GM18499 (cell line): ENCODE results near the gene CKB.
"Not testable (repeated sequence)": the region's sequence is repeated elsewhere in the genome, so short reads cannot be mapped to it uniquely, and the experiment has no call there.

Experiments used
- ATAC-seq: cut with Tn5 transposase; IDR thresholded peaks from one replicate; pipeline ENCODE4 v1.9.1; 2021; ENCODE audit warnings: moderate number of reproducible peaks; ENCODE audit not compliant: insufficient read depth, unreplicated experiment

Gene CKB

DNA sequence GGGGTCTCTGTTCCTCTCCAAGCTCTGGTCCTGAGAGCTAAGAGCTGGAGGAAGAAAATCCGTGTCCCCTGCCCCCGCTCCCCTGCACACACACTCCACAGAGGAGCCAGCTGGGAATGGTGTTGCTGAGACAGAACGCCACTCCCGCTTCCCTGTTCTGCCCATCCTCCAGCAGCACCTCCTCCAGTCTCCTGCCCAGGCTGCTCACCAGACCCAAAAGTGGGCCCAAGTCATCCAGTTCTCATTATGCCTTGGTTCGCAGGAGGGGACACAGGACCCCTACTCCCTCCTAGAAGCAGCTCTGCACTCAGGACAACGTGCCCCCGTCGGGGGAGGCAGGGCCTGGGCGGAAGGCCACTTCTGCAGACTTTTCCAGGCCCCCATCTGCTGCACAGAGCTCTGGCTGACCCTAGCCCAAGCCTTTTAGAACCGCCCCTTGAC is 5.5 kb upstream of the CKB start:
- no peak for ATAC-seq

DNA sequence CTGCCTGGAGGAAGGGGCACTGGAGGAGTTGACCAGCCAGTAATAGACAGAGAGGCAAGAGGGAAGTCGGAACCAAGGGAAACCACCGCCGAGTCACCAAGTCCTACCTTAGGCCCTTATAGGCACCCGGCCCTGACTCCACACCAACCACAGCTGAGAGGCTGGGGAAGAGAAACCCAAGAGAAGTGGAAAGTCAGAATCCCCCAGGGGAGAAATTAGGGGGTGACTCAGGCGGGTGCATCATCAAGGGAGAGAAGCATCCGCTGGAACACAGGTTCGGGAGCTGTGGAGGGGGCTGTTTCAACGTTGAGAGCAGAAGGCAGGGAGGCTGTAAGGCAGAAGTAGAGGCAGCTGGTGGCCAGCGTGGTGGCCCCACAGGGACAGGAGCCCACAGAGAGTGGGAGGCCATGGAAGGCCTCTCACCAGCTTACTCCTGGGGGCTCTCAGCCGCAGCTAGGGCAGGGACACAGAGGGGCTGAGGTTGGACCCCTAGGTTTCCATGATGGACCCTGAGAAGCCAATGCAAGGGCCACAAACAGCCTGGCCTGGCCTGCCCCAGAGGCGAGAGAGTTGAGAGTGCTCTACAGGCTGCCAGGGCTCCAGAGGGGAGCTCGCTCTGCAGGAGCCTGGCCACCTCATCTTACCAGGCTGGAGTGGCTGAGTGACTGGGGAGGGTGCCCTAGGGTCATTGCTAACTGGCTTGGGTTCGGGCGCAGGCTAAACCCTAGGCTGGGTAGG is 4.9 kb upstream of the CKB start:
- ATAC-seq: peak; percentile 54

DNA sequence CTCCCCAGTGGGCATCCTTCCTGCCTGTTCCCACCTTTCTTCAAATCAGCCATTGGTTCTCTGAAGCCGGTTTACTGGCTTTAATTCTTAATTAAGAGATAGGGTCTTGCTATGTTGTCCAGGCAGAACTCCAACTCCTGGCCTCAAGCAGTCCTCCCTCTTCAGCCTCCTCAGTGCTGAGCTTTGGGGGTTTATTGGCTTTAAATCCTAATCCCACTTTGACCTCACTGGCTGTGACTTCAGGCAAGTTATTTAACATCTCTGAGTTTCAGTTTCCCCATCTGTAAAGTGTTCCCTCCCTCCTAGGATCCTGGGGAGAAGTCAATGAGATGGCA is 4.3 kb upstream of the CKB start:
- no peak for ATAC-seq

DNA sequence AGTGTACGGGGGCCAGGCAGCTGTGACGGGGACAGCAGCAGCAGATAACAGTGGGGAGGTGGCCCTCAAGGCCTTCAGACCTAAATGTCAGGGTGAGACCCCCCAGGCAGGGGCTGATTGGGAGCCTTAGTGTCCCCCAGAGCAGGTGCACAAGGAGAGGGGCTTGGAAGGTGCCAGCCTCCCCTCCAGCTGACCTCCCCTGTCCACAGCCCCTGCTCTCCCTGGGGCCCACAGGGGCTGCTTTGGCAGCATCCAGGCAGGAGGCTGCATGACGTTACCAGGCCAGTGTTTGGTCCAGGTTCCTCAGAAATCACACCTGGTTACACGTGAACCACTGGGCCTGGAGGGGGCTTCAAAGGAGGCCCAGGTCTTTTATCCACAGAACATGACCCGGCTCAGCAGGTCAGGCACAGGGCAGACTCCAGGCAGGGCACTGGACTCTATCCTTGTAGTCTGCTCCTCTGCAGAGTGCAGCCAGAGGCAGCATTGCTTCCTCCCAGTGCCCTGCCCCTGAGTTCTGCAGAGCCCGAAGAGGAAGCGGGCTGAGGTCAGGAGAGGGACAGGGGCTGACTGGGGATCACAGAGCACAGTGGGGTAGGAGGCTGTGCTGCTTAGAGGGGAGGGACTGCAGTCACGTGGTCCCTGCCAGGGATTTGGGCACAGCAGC is 3.8 kb upstream of the CKB start:
- no peak for ATAC-seq

DNA sequence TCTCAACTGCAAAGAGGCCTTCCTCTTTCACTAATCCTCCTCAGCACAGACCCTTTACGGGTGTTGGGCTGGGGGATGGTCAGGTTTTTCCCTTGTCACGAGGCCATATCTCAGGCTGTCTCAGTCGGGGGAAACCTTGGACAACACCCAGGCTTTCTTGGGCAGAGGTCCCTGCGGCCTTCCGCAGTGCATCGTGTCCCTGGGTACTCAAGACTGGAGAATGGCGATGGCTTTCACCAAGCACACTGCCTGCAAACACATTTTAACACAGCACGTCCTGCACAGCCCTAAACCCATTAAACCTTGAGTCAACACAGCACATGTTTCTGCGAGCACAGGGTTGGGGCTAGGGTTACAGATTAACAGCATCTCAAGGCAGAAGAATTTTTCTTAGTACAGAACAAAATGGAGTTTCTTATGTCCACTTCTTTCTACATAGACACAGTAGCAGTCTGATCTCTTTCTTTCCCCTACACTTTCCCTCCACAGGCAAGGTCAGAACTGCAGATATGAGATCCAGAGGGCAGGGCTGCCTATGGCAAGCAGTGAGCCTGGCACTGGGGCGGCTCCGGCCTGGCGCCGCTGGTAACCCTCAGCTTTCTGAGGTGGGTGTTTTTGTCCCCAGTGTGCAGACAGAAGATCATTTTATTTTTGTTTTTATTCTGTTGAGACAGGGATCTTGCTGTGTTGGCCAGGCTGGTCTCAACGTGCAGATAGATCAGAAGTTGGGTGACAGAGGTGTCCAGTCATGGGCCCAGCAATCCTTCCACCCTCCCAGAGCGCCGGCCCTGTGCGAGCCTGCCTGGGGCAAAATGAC is 3.0 kb upstream of the CKB start:
- not testable (repeated sequence) for ATAC-seq

DNA sequence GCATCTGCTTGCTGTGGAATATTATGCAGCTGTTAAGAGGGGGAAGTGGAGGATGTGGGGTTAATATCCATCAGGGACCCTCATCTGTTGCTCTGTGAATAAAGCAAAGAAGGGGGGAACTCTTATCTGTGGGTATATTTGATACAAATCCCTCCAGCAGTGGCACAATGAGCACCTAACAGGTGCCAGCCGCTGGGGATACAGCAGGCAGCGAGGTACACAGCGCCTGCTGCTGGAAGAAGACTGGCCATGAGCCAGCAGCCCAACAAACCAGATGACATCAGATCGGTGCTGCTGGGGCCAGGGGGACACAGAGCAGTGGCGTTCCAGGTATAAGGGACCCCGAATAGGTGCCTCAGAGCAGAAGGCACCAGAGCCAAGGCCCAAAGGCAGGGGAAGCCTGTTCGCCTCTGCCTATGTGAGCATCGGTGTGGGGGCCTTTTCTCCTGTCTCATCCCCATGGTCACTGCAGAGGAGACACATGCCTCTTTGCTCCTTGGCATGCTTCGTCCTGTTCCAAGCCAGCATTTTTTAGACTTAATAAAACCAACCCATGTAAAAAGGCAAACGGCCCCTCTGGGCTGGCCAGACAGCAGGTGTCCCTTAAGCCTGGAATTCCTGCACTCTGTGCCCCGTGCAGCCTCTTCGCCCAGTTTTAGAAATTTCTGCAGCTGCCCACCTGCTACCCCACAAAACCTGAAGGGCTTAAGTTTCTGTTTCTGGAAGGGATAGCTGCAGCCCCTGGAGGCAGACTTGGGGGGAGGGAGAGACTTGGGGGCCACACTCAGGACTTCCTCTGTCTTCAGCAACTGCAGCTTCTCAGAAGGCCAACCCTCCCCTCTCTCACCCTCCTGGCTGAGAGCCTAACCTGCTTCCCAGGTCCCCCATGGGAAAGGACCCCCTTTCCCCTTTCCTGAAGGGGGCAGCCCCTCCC is 1.6 kb upstream of the CKB start:
- ATAC-seq: no peak

DNA sequence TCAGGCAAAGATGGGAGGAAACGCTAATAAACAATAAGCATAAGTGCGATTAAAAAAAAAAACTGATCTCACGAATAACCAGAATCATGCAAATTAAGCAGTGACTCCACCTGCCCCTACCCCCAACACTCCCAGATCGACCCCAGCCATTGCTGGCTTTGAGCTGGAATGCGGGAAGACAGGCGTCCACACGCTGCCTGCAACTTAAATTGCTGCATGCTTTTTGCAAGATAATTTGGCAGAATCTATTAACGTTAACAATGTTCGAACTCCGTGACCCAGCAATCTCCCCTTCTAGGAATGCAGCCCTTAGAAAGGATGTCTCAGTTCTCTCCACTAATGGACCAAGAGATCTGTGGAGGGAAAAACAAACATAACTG is 935 bp upstream of the CKB start:
- ATAC-seq: no peak

DNA sequence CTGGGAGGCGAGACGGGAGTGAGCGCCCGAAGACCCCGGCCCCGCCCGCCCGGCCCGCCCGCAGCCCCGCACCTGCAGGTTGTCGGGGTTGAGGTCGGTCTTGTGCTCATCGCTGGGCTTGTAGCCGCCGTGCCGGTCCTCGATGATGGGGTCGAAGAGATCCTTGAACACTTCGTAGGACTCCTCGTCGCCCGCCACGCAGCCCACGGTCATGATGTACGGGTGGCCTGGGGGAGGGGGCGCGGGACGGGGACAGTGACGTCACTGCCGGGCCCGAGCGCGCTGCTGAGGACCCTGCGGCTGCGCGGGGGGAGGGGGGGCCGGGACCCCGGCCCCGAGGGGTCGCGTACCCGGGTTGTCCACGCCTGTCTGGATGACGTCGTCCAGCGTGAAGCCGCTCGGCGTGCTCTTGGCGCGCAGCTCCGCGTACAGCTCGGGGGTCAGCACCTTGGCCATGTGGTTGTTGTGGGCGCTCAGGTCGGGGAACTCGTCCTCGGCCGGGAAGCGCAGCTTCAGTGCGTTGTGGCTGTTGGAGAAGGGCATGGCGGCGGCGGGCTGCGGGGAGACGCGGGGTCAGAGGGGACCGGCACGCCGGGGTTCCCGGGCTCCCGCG is 573 bp downstream of the CKB start:
- ATAC-seq: no peak

DNA sequence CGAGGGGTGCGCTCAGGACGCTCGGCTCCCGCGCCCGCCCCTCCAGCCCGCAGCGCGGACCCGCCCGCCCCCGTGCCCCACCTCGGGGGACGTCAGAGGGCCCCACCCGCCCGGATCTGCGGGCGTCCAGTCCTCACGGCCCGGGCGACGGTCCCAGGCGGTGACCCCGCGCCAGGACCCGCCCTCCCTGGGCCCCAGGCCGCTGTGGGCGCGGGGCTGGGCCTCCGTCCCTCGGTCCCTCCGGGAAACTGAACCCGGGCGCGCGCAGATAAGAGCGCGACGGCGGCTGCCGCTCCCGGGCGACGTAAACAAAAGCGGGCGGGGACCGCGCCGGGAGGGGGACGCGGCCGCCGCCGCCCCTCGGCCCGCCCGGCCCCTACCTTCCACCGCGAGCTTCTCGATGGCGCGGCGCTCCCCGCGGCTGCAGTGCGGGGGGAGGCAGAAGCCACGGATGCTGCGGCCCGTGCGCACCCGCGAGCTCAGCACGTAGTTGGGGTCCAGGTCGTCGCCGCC is 1.1 kb downstream of the CKB start:
- no peak for ATAC-seq

DNA sequence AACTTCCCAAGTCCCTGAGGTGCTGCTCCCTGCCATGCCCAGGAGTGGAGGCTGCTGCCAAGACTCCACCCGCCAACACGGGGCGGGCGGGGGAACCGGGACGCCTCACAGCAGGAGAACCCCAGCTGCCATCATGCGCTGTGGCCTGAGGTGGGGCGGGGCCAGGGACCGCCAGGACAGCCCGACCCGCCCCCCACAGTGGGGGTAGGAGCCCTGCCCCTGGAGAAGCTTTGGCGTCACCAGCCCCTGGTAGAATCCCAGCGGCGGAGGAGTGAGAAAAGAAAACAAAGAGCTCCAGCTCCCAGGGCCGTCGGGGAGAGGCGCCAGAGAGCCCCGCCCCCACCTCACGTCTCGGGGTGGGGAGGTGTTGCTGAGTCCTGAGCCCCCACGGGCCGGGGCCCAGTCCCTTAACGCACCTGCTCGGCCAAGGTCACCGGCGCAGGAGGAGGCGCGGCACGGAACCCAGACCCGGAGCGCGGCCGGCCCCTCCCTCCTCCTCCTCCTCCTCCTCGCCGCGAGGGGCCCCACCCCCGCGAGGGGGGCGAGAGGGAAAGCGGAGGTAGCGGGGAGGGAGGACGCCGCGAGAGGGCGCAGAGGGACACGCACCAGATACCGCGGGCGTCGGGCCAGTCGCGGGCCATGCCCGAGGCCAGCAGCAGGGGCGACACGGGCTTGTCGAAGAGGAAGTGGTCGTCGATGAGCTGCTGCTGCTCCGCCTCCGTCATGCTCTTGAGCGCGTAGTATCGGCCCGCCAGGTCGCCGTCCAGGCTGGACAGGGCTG is 1.8 kb downstream of the CKB start:
- no peak for ATAC-seq

DNA sequence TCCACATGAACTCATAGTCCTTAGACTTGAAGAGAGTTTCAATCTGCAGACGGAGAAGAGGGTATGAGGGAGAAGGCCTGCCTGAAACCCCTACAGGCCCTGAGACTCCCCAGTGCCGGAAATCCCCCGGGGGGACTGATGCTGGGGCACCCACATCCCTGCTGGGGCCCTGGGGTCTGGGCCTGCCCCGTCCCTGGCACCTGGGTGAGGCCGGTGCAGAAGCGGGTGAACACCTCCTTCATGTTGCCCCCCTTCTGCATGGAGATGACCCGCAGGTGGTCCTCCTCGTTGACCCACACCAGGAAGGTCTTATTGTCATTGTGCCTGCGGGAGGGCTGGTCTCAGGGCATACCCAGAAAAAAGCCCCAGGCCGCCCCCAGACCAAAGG is 2.4 kb downstream of the CKB start:
- ATAC-seq: no peak

DNA sequence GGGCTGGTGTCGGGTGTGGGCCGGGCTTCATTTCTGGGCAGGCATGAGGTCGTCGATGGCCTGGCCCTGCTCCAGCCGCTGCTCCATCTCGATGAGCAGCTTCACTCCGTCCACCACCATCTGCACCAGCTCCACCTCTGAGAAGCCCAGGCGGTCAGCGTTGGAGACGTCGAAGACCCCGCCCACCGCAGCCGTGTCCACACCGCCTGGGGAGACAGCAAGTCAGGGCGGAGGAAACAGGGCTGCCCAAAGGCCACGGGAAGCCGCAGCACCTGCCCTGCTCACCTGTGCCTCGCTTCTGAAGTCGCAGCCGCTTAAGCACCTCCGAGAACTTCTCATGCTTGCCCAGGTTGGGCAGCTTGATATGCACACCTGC is 2.8 kb downstream of the CKB start:
- no peak for ATAC-seq

DNA sequence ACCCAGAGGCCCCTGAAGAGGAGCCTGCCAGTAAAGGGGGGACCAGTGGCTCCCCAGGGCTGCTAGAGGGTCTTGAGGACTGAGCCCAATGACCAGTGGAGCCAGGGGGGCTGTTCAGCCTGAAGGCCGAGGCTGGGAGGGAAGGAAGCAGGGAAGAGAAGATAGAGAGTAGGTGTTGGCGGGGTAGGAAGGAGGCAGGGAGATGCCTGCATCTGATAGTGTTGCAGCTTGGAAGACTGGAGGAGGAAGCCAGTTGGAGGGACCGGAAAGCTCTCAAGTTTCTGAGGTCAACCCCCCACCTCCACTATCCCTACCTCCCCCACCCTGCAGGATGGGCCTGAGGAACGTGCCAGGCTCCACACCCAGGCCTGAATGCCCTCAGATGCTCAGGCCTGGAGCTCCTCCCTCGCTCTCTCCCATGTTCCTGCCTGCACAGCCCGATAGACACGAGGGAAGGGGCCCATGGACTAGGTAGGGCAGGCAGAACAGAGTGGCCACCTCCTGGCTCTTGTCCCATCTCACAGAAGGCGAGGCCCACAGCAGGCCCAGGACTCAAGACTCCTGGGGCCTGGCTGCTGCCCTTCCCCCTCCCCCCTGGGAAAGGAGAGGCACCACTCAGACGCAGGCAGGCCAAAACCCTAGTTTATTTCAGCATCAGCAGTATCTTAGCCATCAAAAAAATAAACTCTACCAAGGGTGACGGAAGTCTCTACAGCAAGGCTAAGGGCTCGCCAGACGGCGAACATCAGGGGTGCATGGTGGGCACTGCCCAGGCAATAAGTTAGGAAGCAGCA is 3.4 kb downstream of the CKB start:
- no peak for ATAC-seq

DNA sequence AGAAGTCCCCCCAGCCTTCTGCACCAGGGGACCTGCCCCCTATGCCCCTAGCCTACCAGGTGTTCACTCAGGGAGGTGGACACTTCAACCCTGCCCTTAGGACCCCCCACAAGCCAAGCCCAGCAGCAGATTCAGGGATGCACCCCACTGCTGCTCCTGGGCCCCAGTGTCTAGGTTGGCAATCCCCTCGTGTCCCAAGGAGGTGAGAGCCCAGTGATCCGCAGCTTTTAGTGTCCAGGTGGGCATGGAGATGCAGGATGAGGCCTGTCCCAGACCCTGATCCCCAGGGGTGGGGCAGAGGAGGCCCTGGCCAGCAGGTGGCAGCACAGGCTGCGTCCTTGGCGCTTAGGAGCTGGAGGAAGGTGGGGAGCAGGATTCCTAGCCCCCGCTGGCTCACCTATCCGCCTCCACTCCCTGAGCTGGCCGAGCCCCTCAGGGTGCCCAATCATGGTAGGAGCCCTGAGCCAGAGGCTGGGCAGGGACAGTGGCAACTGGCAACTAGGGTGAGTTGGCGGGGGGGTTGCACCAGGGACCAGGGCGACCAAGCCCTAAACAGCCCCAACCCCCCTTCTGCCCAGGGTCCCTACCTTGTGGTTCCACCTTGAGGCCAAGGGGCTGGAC is 4.1 kb downstream of the CKB start:
- no peak for ATAC-seq

DNA sequence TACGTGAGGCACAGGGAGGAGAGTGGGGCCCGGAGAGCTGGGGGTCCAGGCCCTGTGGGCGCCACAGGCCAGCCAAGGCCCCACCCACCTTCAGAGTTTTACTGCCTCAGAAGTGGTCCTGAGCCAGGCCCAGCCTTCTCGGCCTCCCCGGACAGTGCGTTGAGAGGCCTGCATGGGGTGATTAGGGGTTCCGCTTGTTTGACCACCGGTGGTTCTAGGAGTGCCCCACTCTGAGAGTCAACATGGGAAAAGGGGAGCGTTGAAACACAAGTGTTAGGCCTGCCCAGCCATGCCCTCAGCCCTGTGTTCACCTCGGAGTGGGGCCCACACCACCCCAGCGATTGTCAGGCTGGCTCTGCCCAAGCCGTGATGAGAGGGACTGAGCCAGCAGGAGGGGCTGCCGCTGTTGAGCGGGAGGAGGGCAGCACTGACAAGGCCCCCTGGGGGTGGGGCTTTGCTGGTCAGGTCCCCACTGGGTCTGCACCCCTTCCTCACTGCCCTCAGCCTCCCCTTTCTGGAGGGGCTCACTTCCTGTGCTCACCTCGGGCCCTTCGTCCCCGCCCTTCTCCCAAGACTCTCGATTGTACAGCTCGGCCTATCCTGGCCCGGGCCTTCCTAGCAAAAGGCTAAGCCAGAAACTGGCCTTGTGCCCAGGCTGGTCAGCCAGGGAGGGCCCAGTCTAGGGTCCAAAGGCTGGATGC is 4.8 kb downstream of the CKB start:
- ATAC-seq: no peak

DNA sequence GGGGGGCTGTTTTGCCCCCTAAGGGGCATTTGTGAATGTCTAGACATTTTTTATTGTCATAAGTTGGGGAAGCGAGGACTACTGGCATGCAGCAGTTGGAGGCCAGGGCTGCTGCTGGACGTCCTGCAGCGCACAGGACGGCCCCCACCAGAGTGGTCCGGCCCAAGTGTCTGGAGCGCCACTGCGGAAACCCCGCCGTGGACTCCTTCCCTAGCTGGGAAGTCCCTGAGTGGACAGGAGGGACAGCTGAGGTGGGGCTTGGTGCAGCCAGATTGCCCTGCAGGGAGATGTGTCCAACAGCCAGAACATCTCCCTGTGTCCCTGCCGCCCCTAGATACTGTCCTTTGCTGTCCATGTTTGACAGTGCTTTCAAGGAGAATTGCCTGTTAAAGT is 5.5 kb downstream of the CKB start:
- ATAC-seq: no peak

DNA sequence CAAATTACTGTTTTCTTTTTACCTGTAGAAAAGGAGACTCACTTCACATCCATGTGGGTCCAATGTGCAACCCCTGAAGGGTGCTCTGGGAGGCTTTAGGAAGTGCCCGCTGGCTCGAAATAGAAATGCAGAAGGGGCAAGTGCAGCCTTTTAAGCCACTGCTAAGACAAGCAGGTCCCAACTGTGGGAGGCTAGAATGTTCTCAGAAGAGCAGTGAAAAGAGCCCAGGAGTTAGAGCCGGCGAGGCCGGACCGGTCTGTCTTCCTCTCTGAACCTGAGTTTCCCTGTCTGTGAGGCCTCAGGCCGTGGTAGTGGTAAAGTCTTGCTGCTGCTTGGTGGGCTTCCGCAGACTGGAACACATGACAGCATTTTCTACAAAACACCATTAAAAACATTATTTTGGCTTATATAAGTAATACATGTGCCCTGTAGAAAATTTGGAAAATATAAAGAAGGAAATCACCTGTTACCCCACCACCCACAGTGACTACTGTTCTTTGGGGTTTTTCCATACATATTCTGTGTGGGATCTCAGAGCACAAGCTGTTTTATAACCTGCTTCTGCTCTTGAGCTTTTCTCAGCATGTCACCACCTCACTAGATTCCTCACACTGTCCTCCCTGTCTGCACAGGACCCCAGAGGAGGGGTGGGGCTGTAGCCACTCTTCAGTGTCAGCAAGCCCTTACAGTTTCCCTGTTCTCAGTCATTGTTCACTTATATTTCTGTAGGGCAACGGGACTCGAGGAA is 6.0 kb downstream of the CKB start:
- no peak for ATAC-seq
